Measurements from ENCODE around the gene OR2AG2.

The OR2AG2 gene

DNA sequence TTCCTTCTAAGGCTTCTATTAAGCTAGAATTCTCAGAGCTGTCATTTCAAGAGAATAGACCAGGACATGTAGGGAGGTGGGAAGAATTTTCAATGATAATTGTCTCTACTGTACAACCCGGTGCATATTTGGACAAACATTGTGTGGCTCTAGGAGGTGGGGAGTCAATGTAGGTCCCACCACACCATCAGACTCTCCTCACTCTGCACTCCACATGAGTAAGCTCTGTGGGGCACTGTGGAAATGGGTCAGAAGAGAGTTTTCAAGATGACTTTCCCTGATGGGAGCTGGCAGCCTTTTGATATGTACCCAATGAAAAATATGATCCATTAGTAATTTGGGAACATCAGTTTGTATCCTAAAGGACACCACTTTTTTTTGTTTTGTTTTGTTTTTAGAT is 33.2 kb downstream of the OR2AG2 start:
- DNase-seq (ENCODE audit: low read depth): no peak

DNA sequence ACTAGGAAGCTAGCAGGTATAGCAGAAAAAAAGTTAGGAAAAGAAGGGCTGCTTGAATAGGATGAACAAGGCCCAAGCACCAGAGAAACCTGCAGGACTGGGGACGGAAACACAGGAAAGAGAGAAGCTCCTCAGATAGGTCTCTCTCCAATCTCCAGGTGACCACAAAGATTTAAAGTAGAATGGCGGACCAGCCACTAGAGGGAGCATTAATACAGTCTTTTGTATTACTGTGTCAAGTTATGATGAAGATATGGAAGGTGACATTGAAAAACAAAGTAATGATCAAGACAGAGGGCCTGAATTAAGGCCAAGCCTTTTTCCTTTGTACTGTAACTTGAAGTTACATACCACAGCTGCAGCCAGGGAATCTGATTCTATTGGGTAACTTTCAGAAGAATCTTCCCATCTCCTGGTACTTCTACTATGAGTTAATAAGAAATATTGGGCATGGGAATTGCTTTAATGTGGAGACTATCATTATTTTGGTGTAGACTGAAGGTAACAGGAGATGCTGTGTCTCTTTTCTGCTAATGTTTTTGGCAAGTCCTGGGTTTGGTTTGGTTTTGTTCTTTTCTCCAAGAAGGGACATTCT is 33.8 kb downstream of the OR2AG2 start:
- peak; percentile 6 for DNase-seq (ENCODE audit: low read depth)

DNA sequence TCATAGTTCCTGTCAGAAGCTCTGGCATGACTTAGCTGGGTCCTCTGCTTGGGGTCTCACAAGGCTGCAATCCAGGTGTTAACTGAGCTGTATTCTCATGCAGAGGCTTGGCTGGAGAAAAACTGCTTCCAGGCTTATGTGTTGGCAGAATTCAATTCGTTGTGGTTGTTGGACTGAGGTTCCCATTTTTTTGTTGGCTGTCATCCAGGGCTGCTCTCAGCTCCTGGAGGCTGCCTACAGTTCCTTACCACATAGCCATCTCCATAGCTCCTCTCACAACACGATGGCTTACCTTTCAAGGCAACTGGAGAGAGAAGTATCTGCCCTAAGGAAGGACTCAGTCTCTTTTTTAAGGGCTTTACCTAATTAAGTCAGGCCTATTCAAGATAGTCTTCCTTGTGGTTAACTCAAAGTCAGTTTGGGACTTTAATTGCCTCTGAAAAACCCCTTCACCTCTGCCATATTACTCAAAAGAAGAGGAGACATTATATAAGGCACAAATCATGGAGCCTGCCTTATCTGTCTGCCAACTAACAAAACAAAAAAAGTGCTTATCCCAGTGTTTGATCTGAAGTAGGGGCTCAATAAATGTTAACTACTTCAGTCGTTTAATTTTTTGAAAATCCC is 35.2 kb downstream of the OR2AG2 start:
- no peak for DNase-seq (ENCODE audit: low read depth)

DNA sequence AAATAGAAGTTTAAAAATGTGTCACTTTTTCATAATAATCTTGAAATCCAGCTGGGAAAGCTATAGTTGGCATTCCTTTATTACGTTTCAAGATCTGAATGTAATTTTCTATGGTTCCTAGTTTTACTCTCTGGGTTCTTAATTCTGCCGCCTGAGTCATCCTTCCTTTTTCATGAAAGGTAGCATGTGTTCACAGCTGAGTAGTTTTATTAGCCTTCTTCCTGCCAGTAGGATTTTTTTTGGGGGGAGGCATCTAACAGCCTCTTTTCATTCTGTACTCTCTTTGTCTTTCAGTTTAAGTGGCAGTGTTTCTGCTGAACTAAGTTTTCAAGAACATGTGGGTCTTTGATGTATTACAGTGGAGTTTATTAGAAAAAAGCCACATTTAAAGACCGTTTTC is 36.5 kb downstream of the OR2AG2 start:
- no peak for DNase-seq (ENCODE audit: low read depth)

DNA sequence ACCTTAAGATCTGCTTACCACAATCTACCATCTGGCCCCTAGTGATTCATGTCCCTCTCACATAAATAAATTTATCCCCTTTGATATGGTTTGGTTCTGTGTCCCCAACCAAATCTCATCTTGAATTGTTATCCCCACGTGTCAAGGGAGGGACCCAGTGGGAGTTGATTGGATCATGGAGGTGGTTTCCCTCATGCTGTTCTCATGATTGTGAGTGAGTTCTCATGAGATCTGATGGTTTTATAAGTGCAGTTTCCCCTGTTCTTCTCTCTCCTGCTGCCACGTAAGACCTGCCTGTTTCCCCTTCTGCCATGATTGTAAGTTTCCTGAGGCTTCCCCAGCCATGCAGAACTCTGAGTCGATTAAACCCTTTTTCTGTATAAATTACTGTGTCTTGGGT is 37.2 kb downstream of the OR2AG2 start:
- DNase-seq (ENCODE audit: low read depth): no peak

DNA sequence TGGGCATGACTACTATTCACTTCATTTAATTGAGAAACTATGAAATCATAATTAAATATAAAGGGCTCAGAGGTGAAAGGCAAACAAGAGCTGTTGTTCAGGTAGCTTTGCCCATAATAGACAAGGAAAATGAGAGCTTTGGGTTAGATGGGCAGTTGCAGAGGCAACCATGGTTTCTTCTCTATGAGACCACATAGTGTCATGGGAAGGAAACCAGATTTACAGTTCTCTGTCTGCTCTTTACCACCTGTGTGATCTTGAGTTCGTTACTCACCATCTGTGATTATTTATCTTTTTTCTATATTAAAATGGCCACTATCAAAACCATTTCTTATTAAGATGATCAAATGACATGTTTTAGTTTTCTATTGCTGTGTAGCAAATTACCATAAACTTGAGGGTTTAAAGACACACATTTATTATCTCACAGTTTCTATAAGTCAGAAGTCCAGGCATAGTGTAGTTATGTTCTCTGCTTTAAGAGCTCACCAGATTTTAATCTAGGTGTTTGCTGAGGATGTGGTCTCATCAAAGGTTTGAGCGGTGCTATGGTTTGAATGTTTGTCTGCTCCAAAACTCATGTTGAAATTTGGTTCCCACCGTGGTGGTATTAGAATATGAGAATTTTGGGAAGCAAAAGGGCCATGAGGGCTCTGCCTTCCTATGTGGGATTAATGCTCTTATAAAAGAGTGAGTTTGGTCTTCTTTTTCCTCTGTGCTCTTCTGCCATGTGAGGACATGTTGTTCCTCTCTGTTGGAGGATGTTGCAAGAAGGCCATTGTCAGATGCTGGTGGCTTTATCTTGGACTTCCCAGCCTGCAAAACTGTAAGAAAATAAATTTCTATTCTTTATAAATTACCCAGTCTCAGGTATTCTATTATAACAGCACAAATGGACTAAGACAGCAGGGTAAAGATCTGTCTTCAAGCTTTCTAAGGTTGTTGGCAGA is 38.2 kb downstream of the OR2AG2 start:
- DNase-seq (ENCODE audit: low read depth): no peak

DNA sequence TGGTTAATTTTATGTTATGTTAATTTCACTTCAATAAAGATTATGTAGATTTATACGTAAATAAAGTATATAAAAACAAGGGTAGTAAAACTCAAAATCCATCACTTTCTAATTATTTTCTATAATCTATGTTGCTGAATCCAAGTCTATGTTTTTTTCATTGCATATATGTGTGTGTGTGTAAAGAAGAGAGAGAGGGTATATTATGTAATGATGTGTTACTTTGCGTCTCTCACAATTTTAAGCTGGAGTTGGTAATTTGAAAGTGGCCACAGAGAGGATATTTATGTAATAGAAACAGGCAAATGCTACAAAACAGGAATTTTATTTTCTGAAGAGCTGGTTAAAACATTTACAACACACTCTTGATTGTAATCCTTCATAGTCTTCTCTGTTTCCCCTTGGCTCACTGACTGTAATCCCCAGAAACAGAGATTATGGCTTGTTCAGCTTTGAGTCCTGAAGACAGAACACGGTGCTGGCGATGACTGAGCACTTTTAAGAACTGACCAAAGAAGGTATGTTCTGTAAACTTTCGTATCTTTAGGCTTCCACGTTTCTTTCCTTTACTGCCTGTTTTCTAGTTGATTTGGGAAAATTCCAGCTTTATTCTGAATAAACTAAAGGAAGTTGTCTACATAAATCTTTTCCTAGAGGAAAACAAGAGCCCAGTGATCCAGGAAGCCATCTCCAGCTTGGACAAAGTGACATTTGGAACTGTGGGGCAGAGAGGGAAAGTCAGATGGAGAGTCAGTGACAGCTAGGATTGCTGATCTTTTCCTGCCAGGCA is 43.6 kb downstream of the OR2AG2 start:
- DNase-seq (ENCODE audit: low read depth): no peak

DNA sequence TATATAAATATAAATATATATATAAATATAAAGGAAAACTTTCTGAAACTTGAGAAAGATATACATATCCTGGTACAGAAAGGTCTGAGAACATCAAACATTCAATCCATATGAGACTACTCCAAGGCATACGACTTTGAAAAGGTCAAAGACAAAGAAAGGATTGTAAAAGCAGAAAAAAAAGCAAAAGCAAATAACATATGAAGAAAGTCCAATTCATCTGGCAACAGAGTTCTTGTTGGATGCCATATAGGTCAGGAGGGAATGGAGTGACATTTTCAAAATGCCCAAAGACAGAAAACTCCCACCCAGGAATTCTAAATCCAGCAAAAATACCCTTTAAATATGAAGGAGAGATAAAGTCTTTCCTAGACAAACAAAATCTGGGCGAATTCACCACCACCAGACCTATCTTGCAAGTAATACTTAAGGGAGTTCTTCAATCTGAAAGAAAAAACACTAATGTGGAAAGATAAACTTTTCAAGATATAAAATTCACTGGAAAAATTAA is 46.3 kb downstream of the OR2AG2 start:
- DNase-seq (ENCODE audit: low read depth): no peak

DNA sequence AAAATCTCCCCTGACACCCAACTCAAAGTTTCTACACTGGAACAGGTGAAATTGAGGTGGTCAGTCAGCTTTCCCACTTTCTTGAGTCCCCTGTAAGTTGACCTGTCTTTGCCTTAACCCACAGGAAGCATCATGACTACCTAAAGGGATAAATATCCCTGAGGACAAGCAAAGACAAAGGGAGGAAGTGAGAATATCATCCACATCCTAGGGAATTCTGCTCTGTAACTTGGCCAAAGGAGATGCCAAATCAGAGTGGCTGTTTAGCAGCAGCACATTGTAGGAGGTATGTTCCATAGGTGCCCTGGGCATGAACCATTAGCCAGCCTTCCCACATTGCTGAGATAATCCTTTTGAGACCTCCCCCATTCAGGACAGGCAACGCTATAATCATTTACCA is 47.8 kb downstream of the OR2AG2 start:
- no peak for DNase-seq (ENCODE audit: low read depth)

DNA sequence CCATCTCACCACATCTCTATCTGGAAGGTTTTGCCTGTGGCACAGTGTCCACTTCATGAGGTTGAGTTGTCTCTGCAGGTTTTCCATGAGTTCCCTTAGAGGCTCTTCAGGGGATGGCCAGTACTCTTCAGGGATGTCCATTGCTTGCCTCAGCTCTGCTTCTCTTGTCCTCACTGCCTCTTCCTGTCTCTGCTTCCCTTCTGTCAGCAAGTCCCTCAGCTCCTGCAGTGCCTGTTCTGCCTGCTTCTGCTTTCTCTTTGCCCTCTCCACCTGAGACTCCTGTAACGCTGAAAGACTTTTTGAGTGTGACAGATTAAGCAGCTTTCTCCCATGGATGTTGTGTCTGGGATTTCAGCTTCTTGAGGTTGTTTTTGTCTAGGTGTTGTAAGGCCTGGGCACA is 50.4 kb downstream of the OR2AG2 start:
- DNase-seq (ENCODE audit: low read depth): no peak

DNA sequence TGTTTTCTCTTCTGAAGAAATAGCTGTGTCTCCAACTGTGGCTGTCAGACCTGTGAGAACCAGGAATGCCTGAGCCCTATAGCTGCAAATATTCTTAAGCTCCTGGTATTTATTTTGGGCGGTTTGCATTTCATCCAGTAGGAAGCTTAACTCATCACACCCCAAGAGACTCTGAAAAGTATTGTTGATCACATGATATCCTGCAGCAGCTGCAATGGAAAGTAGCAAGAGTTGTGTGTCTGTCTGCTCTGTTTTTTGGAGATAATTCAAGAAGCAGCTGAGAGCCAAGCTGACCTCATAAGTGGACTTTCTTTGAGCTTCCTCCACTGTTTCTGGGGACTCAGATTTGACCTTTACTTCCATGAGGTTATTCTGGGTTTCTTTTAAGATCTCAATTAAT is 52.2 kb downstream of the OR2AG2 start:
- DNase-seq (ENCODE audit: low read depth): no peak

DNA sequence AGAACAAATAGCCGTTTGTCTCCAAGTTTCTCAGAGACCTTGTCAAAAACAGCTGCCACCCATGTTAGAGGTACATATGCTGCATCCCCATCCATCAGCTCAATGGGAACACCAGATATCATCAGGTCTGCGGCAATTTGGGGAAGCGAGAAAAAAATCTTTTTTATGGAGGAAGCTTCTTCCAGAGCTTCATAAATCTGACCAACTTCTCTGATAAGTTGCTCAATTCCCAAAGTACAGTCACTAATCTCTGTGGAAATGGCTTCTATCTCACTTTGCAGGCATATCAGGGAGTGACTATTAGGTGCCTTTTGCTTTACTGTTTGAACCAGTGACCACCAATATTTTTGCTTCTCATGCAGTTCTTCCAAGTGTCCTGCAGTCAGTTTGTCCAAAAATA is 54.4 kb downstream of the OR2AG2 start:
- no peak for DNase-seq (ENCODE audit: low read depth)
